Measurements from ENCODE around the gene CRB3. TPM values are rescaled to one million over a fixed set of nuclear protein-coding genes. Genes with fewer than 3 reads are reported as not detected.
A peak's percentile ranks its signal among the peaks of the same experiment; 100 is the strongest.

Gene CRB3
- total and polyA plus RNA-seq, 2 of the 13 experiments (the other 11 are each of a cell fraction or from before 2014, with no cell fraction given): 10.6 to 25.6 TPM

GRCh38 chr19:6460099-6460884 lies 3.8 kb upstream of the CRB3 start (continued):
- no peak for TF ChIP-seq CERS6 (CRISPR knock-in tag; IDR thresholded peaks at IDR 0.05)
- TF ChIP-seq KAT7 (CRISPR knock-in tag; IDR thresholded peaks at IDR 0.05; ENCODE audit: borderline replicate concordance): peak; percentile 42; the same call in 1 of the 2 replicates
- peak; percentile 62; the same call in 1 of the 2 replicates for TF ChIP-seq ARHGAP35 (CRISPR knock-in tag; IDR thresholded peaks at IDR 0.05; ENCODE audit: borderline replicate concordance)
- TF ChIP-seq NRL (CRISPR knock-in tag; IDR thresholded peaks at IDR 0.05; ENCODE audit: borderline replicate concordance): 0 out of 2 replicates have a peak, but pooled peaks have one; percentile 12
- no peak for TF ChIP-seq SIN3B (IDR thresholded peaks at IDR 0.05; ENCODE audit: low read length)
- peak; percentile 72 for TF ChIP-seq REPIN1 (CRISPR knock-in tag; IDR thresholded peaks at IDR 0.05; ENCODE audit: borderline replicate concordance, low read depth)
- no peak; the same call in 1 of the 2 replicates for TF ChIP-seq IRF2 (CRISPR knock-in tag; IDR thresholded peaks at IDR 0.05)
- no peak for TF ChIP-seq ZKSCAN5 (CRISPR knock-in tag; IDR thresholded peaks at IDR 0.05)
- peak; percentile 77; the same call in 1 of the 2 replicates for TF ChIP-seq ARID4A (CRISPR knock-in tag; IDR thresholded peaks at IDR 0.05; ENCODE audit: borderline replicate concordance)
- no peak for TF ChIP-seq ZNF616 (CRISPR knock-in tag; IDR thresholded peaks at IDR 0.05; ENCODE audit: low read depth)
- 0 out of 2 replicates have a peak, but pooled peaks have one; percentile 58 for TF ChIP-seq THAP7 (CRISPR knock-in tag; IDR thresholded peaks at IDR 0.05)
- peak; percentile 100 for TF ChIP-seq ZFP91 (CRISPR knock-in tag; IDR thresholded peaks at IDR 0.05; ENCODE audit: borderline replicate concordance)
- no peak for TF ChIP-seq ZNF160 (CRISPR knock-in tag; IDR thresholded peaks at IDR 0.05)
- peak; percentile 50; the same call in 1 of the 2 replicates for TF ChIP-seq ZNF3 (CRISPR knock-in tag; IDR thresholded peaks at IDR 0.05)
- no peak for TF ChIP-seq HNF1A (IDR thresholded peaks at IDR 0.05; ENCODE audit: low read depth)
- peak; percentile 61; the same call in 1 of the 2 replicates for TF ChIP-seq HNF1A (CRISPR knock-in tag; IDR thresholded peaks at IDR 0.05; ENCODE audit: borderline replicate concordance)

All from HepG2 (cell line).